ENCODE data around the gene RCBTB2. TPM values are rescaled to one million over a fixed set of nuclear protein-coding genes. Genes with fewer than 3 reads are reported as not detected.

The RCBTB2 gene
- total and polyA plus RNA-seq, 9 of the 15 experiments (the other 6 are each of a cell fraction or from before 2014, with no cell fraction given), result 0.91 to 3.3 (median 1.5) TPM

DNA sequence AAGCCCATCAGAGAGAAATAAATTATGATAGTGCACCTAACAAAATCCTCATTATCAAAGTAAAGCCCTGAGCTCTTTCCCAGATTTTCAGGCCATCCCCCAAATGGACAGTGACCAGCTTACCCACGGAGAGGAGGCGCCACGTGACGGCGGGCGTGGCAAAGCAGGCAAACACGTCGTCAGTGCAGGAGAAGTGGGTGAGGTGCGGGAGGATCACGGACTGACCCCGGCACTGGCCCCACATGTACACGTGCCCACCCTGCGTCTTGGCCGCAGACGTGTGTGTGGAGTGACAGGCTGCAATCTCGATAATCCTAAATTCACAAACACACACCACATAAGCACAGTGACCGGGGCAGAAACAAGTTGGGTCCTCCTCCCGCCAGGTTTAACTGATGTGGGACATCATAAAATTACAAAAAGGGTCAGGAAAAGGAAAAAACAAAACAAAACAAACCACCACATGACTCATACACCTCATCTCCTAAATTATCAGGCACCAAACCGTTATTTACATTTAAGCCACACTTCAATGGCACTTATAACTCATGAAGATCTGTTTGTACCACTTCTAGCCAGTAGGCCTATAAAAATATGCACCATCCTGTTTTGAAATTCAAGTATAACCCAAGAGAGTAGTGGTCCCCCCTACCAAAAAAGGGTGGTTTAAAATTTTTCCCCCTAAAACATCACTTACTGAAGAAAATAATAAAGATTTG is 30.1 kb downstream of the RCBTB2 start:
- ChIA-PET POLR2A (no interaction called here), CTCF (ENCODE audit: low intra/inter-chr PET ratio) (interaction anchor here (0.5 kb wide), 1 partner anchor 315 kb away, joined by 3 read pairs; no protein-coding TSS in a partner anchor)
- no peak overlapping the region for H3K4me3 ChIP-seq
- DNase-seq (ENCODE audit: extremely low read depth in 1 of 4, low spot score in 3 of 4) (no peak), FAIRE-seq (no peak), ATAC-seq (no peak)
- H3K9me3 ChIP-seq (replicated peaks; ENCODE audit: control insufficient read depth, insufficient read depth, low read depth, low read length), result no peaks in the 10 kb centered on the region
- intact Hi-C loops (cut with micrococcal nuclease), result no loop called here
- H4K20me1 ChIP-seq (replicated peaks; ENCODE audit: control insufficient read depth, insufficient read depth, low read length), result no peaks in the 10 kb centered on the region
- H2AFZ ChIP-seq (ENCODE audit: low read depth, low read length), result 0 out of 2 replicates have a peak overlapping the region, but pooled peaks have one; percentile 4
- H3K4me2 ChIP-seq (ENCODE audit: insufficient read depth, low read length), result no peak overlapping the region
- peaks cover 0 to 3% of the 10 kb centered on the region in 2 experiments; a peak in 3 of 5 replicates for H3K4me1 ChIP-seq (replicated peaks in 1 of 2; ENCODE audit: control insufficient read depth in 2 of 2, insufficient read depth in 2 of 2, low read length in 2 of 2)
- in situ Hi-C loops (cut with MboI), result no loop called here
- no peaks in the 10 kb centered on the region for H3K79me2 ChIP-seq (ENCODE audit: control insufficient read depth, insufficient read depth, low read length)
- H3K9me1 ChIP-seq (ENCODE audit: control insufficient read depth, insufficient read depth, low read length), result no peaks in the 10 kb centered on the region
- peak; percentile 64 for TF ChIP-seq USF1 (CRISPR knock-in tag; IDR thresholded peaks at IDR 0.05)
- no peak for TF ChIP-seq DDX20 (tag; IDR thresholded peaks at IDR 0.05; ENCODE audit: low read depth)
- peak; percentile 56 for TF ChIP-seq USF2 (CRISPR knock-in tag; IDR thresholded peaks at IDR 0.05)
- TF ChIP-seq BHLHE40 (IDR thresholded peaks at IDR 0.05; ENCODE audit: low read length), result peak; percentile 42; the same call in 1 of the 2 replicates
- TF ChIP-seq, protein P1, sequence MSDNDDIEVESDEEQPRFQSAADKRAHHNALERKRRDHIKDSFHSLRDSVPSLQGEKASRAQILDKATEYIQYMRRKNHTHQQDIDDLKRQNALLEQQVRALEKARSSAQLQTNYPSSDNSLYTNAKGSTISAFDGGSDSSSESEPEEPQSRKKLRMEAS (CRISPR knock-in tag; IDR thresholded peaks at IDR 0.05), result peak; percentile 48; the same call in 1 of the 2 replicates
- no peak for TF ChIP-seq ZNF280A (IDR thresholded peaks at IDR 0.05; ENCODE audit: low read depth, partially characterized antibody)
- TF ChIP-seq ZNF197 (CRISPR knock-in tag; IDR thresholded peaks at IDR 0.05; ENCODE audit: low read depth), result no peak
- no peak for TF ChIP-seq KDM1A (IDR thresholded peaks at IDR 0.05)
- TF ChIP-seq CAMTA2 (CRISPR knock-in tag; conservative IDR thresholded peaks at IDR 0.05), result no peak
- H3K9ac ChIP-seq (ENCODE audit: insufficient read depth in 1 of 2, low read depth in 2 of 2, low read length in 2 of 2), result no peak overlapping the region; a peak in 1 of 4 replicates
- H3K36me3 ChIP-seq (ENCODE audit: control insufficient read depth, insufficient read depth, low read length), result no peaks in the 10 kb centered on the region
- no TSS peak for BruUV-seq (replicated peaks)
- 27% methylated on average over 13 of the region's 19 CpGs for WGBS (ENCODE audit: insufficient coverage, low coverage, missing lambda C conversion rate)
- no peak overlapping the region for H3K27ac ChIP-seq (ENCODE audit: extremely low read depth, low read depth, low read length)
- 0 out of 5 replicates have a peak, but pooled peaks cover 0 to 5% of the 10 kb centered on the region in 2 experiments for H3K27me3 ChIP-seq (ENCODE audit: control insufficient read depth in 2 of 2, insufficient read depth in 2 of 2, low read length in 2 of 2)
